Activated CD8-positive, alpha-beta T cell treated with anti-CD3 and anti-CD28 coated beads, Interleukin-2, amount 10 ng/mL, durations not matched to agents 7 days and 5 days (primary cell): ENCODE results near the gene SCAPER. TPM values are rescaled to one million over a fixed set of nuclear protein-coding genes. Genes with fewer than 3 reads are reported as not detected.
"Not testable (repeated sequence)": the region's sequence is repeated elsewhere in the genome, so short reads cannot be mapped to it uniquely, and the experiment has no call there.

Experiments used
- ATAC-seq: fragments of 150-1000 bp; cut with Tn5 transposase; one replicate; pipeline ENCODE4 v1.10.0; 2021; ENCODE audit warnings: moderate library complexity
- CTCF ChIA-PET: fragments of 350-600 bp; sonication (Branson Sonifier 250); formaldehyde crosslinking; loops from one replicate; lab custom pipeline; 2021; ENCODE audit warnings: antibody characterized with exemption; lab: Charles Lee
- POLR2A ChIA-PET: fragments of 350-600 bp; sonication (Branson Sonifier 250); formaldehyde crosslinking; loops from one replicate; lab custom pipeline; 2021; ENCODE audit warnings: antibody characterized with exemption; lab: Charles Lee
- DNase-seq: peaks from one replicate; pipeline ENCODE4 v3.0.0-alpha.2; 2020
- H3K27ac Mint-ChIP-seq: one replicate; pipeline ENCODE4 v1.8.0; 2021; ENCODE audit warnings: mild to moderate bottlenecking, mixed read lengths
- H3K27me3 Mint-ChIP-seq: one replicate; pipeline ENCODE4 v1.8.0; 2021; ENCODE audit warnings: low read depth, mixed read lengths
- H3K36me3 Mint-ChIP-seq: one replicate; pipeline ENCODE4 v1.8.0; 2021; ENCODE audit warnings: low read depth, mixed read lengths
- H3K4me1 Mint-ChIP-seq: one replicate; pipeline ENCODE4 v1.8.0; 2021; ENCODE audit warnings: low read depth, mixed read lengths
- H3K4me3 Mint-ChIP-seq: one replicate; pipeline ENCODE4 v1.8.0; 2021; ENCODE audit warnings: mild to moderate bottlenecking, mixed read lengths
- H3K9me3 Mint-ChIP-seq: one replicate; pipeline ENCODE4 v1.8.0; 2022; ENCODE audit warnings: mixed read lengths; ENCODE audit not compliant: insufficient read depth
- total RNA-seq, 2 experiments: library from RNA; stranded (reverse); gene quantifications; one replicate each; pipeline ENCODE4 v1.2.3, GENCODE V29; 2021

Gene SCAPER
- total RNA-seq, 2 experiments from 2014 or later, result 29.0 to 32.2 TPM

DNA sequence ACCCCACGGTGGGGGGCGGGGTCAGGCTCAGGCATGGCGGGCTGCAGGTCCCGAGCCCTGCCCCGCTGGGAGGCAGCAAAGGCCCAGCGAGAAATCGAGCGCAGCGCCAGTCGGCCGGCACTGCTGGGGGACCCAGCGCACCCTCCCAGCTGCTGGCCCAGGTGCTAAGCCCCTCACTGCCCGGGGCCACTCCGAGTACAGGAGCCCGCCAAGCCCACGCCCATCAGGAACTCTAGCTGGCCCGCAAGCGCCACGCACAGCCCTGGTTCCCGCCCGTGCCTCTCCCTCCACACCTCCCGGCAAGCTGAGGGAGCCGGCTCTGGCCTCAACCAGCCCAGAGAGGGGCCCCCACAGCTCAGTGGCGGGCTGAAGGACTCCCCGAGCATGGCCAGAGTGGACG is 29.2 kb downstream of the SCAPER start:
- Mint-ChIP-seq H3K27ac (no peak overlapping the region), H3K4me3 (no peak overlapping the region), H3K36me3 (peaks cover 16% of the 10 kb centered on the region), H3K4me1 (peaks cover 11% of the 10 kb centered on the region), H3K9me3 (no peaks in the 10 kb centered on the region), H3K27me3 (no peaks in the 10 kb centered on the region)
- DNase-seq (no peak), ATAC-seq (no peak)
- POLR2A ChIA-PET, result interaction anchor here (1.4 kb wide), 1 partner anchor 55 kb away, joined by 3 read pairs; the partner anchor contains the start of gene RCN2
- CTCF ChIA-PET, result no interaction called here

DNA sequence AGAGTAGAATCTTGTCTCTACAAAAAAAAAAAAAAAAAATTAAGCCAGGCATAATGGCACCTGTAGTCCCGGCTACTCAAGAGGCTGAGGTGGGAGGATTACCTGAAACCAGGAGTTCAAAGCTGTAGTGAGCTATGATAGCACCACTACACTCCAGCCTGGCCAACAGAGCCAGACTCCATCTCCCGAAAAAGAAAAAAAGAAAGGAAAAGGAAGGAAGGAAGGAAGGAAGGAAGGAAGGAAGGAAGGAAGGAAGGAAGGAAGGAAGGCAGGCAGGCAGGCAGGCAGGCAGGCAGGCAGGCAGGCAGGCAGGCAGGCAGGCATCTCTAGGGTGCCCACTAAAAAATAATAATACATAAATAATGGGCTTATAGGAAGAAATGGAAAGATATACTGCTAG is 32.1 kb downstream of the SCAPER start:
- CTCF ChIA-PET, H3K4me1 Mint-ChIP-seq, ATAC-seq, H3K27ac Mint-ChIP-seq, H3K9me3 Mint-ChIP-seq, H3K4me3 Mint-ChIP-seq, H3K27me3 Mint-ChIP-seq, DNase-seq, POLR2A ChIA-PET: not testable (repeated sequence)
- H3K36me3 Mint-ChIP-seq, result peaks cover 13% of the 10 kb centered on the region

DNA sequence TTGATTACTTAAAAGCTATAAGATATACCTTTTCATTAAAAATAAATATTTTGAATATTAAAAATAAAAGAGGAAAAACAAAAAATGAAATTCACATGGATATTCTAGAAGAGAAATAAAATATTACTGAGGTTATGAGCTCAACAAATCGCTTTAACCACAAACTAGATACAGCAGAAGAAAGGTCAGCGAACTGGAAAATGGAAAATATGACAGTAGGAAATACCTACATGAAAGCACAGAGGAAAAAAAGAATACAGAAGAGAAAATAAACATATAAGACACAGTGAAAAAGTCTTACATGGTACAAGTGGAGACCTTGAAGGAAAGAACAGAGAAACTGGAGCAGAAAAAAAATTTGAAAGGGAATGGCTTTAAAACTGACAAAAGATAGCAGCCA is 33.2 kb downstream of the SCAPER start:
- Mint-ChIP-seq H3K4me3 (no peak overlapping the region), H3K27me3 (no peaks in the 10 kb centered on the region), H3K36me3 (peaks cover 13% of the 10 kb centered on the region), H3K27ac (no peak overlapping the region), H3K4me1 (peaks cover 4% of the 10 kb centered on the region), H3K9me3 (no peaks in the 10 kb centered on the region)
- ChIA-PET CTCF (interaction anchor here (1.0 to 1.3 kb wide), 2 partner anchors 30 to 31 kb away, joined by 3 read pairs; no protein-coding TSS in a partner anchor), POLR2A (no interaction called here)
- ATAC-seq (no peak), DNase-seq (no peak)

DNA sequence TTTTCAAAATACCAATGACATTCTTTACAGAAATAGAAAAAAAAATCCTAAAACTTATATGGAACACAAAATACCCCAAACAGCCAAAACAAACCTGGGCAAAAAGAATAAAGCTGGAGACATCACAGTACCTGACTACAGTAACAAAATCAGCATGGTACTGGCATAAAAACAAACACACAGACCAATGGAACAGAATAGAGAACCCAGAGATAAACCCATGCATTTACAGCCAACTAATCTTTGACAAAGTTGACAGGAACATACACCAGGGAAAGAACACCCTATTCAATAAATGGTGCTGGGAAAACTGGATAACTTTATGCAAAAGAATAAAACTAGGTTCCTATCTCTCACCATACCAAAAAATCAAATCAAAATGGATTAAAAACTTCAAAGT is 36.4 kb downstream of the SCAPER start:
- H3K27ac Mint-ChIP-seq, result no peak overlapping the region
- H3K4me3 Mint-ChIP-seq, result no peak overlapping the region
- DNase-seq, result no peak
- CTCF ChIA-PET, result interaction anchor here (1.1 kb wide), 1 partner anchor 12 kb away, joined by 3 read pairs; no protein-coding TSS in a partner anchor
- peaks cover 11% of the 10 kb centered on the region for H3K4me1 Mint-ChIP-seq
- H3K36me3 Mint-ChIP-seq, result peaks cover 7% of the 10 kb centered on the region
- no peak for ATAC-seq
- H3K9me3 Mint-ChIP-seq, result no peaks in the 10 kb centered on the region
- POLR2A ChIA-PET, result no interaction called here
- H3K27me3 Mint-ChIP-seq, result no peaks in the 10 kb centered on the region

DNA sequence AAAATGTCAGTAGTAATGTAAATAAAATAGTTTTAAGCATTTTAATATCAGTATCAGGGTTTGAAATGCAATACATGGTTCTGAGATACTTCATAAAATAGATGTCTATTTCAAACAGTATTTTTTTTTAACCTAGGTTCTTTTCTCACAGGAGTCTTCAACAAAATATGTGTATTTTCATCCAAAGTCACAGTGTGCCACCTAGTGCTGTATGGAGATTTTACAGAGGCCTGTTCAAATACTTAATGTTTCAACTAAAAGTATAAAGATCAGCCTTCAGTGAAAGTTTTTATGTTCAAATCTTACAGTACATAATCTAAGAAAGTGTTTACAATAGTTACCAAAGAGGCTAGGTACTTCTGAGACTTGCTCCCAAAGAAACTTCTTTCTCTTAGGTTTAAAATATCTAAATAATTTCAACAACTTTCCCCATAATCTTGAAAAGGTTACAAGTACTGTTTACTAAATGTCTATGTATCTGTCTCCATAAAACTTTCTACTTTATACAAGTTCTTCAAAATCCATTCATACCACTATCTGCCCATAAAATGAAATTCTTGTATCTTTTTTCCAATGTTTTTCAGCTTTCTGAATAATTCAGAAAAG is 38.3 kb downstream of the SCAPER start:
- H3K27me3 Mint-ChIP-seq, result no peaks in the 10 kb centered on the region
- H3K4me1 Mint-ChIP-seq, result peaks cover 13% of the 10 kb centered on the region
- CTCF ChIA-PET, result interaction anchor here (0.8 to 2.9 kb wide), 7 partner anchors 10 to 682 kb away, joined by 3 to 14 read pairs (median 3); no protein-coding TSS in a partner anchor
- DNase-seq (peak; percentile 25), ATAC-seq (no peak)
- H3K4me3 Mint-ChIP-seq, result no peak overlapping the region
- POLR2A ChIA-PET, result no interaction called here
- H3K9me3 Mint-ChIP-seq, result no peaks in the 10 kb centered on the region
- no peak overlapping the region for H3K27ac Mint-ChIP-seq
- peaks cover 6% of the 10 kb centered on the region for H3K36me3 Mint-ChIP-seq

DNA sequence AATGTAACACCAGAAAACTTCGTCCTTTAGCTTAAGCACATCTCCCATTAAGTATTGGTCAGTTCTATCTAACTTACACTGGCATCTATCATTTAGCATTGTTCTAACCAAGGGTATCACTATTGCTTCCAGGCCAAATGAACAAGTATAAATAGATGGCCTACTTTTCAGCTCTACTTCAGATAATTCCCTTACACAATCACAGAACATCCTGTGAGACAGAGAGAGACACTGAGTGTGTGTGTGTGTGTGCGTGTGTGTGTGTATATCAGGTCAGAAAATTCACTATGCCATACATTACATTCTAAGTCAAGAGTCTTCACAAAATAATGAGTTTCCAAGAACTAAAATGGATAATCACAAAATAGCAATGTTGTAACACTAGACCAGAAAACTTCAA is 39.1 kb downstream of the SCAPER start:
- Mint-ChIP-seq H3K27me3 (no peaks in the 10 kb centered on the region), H3K27ac (no peak overlapping the region), H3K4me3 (no peak overlapping the region), H3K4me1 (peaks cover 15% of the 10 kb centered on the region), H3K36me3 (peaks cover 8% of the 10 kb centered on the region), H3K9me3 (no peaks in the 10 kb centered on the region)
- ATAC-seq (no peak), DNase-seq (no peak)
- ChIA-PET CTCF (interaction anchor here (0.6 to 2.9 kb wide), 10 partner anchors 9 to 681 kb away, joined by 3 to 14 read pairs (median 3); no protein-coding TSS in a partner anchor), POLR2A (no interaction called here)

DNA sequence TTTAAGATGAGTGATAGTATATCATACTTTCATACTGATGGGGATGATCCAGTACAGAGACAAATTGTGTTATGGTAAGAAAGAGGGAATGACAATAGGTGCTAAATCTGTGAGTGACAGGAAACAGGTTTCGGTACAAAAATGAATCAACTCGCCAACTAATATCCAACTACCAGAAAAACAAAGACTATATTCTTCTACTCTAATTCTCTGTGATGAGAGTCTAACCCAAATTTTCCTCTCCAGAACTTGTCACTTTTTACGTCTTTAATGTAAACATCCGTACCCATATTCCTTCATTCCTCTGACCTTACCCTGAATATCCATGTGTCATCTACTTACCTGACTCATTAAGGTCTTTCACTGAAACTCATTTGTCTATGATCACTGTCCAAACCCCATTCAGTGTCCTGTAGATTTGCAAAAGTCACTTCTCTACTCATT is 39.6 kb downstream of the SCAPER start:
- ChIA-PET POLR2A (no interaction called here), CTCF (interaction anchor here (1.0 to 2.9 kb wide), 6 partner anchors 12 to 680 kb away, joined by 3 to 14 read pairs (median 4); no protein-coding TSS in a partner anchor)
- Mint-ChIP-seq H3K9me3 (no peaks in the 10 kb centered on the region), H3K4me1 (peaks cover 15% of the 10 kb centered on the region), H3K36me3 (peaks cover 7% of the 10 kb centered on the region), H3K27ac (no peak overlapping the region), H3K27me3 (no peaks in the 10 kb centered on the region), H3K4me3 (no peak overlapping the region)
- ATAC-seq (no peak), DNase-seq (no peak)

DNA sequence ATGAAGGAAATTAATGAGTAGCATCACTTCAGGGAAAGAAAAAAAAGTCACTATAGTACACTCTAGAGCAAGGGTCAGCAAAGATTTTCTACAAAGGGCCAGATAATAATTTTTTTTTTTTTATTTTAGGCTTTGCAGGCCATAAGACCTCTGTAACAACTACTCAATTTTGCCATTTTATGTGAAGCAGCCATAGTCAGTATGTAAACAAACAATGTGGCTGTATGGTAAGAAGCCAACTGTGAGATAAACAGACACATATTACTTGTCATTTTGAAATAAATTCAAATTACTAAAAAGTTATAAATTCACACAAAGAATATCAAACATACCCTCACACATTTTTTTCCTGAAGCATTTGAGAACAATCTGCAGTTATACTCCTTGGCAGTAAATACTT is 40.6 kb downstream of the SCAPER start:
- Mint-ChIP-seq H3K4me1 (peaks cover 15% of the 10 kb centered on the region), H3K27ac (no peak overlapping the region), H3K27me3 (no peaks in the 10 kb centered on the region), H3K36me3 (peaks cover 5% of the 10 kb centered on the region), H3K9me3 (no peaks in the 10 kb centered on the region), H3K4me3 (no peak overlapping the region)
- ChIA-PET CTCF (no interaction called here), POLR2A (no interaction called here)
- DNase-seq (no peak), ATAC-seq (no peak)

DNA sequence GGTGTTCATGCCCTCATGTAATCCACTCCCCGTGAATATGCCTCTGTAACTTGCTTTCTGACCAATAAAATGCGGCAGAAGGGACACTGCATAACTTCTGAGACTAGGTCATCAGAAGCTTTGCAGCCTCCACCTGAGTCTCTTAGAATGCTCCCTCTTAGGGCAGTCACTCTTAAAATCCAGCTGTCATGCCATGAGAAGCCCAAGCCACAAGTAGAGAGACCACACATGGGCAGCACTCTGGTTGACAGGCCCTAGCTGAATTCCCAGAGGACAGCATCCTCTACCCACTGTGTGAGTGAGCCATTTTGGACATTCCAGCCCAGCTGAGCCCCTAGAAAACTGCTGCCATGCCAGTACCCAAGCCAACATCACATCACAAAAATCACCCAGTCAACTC is 41.4 kb downstream of the SCAPER start:
- Mint-ChIP-seq H3K36me3 (peaks cover 5% of the 10 kb centered on the region), H3K27me3 (no peaks in the 10 kb centered on the region), H3K9me3 (no peaks in the 10 kb centered on the region), H3K4me1 (peaks cover 15% of the 10 kb centered on the region), H3K4me3 (no peak overlapping the region), H3K27ac (no peak overlapping the region)
- POLR2A ChIA-PET, result no interaction called here
- CTCF ChIA-PET, result no interaction called here
- ATAC-seq (no peak), DNase-seq (no peak)

DNA sequence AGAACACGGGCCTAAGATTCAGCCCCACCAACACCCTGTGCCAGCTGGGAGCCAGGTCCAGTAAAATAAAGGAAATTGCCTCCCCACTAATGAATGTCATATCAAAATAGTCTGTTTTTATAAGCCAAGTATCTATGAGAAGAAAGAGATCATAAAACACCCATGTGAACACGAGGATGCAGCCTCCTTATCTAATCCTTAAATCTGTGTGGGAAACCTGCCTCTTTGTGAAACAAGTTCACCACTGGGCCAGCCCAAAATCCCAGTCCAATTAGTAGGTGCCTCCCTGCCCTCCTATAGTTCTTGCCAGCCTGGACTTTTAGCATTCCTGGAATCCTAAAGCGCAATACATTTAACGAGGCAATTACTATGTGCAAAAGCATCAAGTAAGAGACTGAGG is 42.0 kb downstream of the SCAPER start:
- no peak overlapping the region for H3K4me3 Mint-ChIP-seq
- DNase-seq (no peak), ATAC-seq (no peak)
- H3K4me1 Mint-ChIP-seq, result peaks cover 15% of the 10 kb centered on the region
- POLR2A ChIA-PET, result no interaction called here
- no peaks in the 10 kb centered on the region for H3K27me3 Mint-ChIP-seq
- CTCF ChIA-PET, result no interaction called here
- H3K36me3 Mint-ChIP-seq, result peaks cover 5% of the 10 kb centered on the region
- H3K27ac Mint-ChIP-seq, result no peak overlapping the region
- H3K9me3 Mint-ChIP-seq, result no peaks in the 10 kb centered on the region

DNA sequence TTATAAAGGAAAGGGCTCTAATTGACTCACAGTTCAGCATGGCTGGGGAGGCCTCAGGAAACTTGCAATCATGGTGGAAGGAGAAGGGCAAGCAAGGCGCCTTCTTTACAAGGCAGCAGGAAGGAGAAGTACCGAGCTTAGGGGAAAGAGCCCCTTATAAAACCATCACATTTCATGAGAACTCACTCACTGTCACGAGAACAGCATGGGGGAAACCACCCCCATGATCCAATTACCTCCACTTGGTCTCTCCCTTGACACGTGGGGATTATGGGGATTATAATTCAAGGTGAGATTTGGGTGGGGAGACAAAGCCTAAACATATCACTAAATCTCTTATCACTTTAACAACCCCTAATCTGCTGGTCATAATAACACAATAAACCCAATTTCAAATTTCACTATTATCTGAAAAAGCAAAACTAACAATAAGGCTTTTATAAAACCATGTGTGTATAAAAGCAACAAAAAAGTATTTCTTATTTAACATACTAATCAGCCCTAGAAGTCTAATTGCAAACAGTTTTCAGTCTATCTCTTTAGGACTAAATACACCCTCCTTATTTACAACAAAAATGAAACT is 43.2 kb downstream of the SCAPER start:
- ATAC-seq (no peak), DNase-seq (no peak)
- peaks cover 6% of the 10 kb centered on the region for H3K36me3 Mint-ChIP-seq
- CTCF ChIA-PET, result interaction anchor here (1.0 kb wide), 1 partner anchor 626 kb away, joined by 3 read pairs; no protein-coding TSS in a partner anchor
- peaks cover 15% of the 10 kb centered on the region for H3K4me1 Mint-ChIP-seq
- H3K27ac Mint-ChIP-seq, result no peak overlapping the region
- H3K27me3 Mint-ChIP-seq, result no peaks in the 10 kb centered on the region
- no peaks in the 10 kb centered on the region for H3K9me3 Mint-ChIP-seq
- H3K4me3 Mint-ChIP-seq, result no peak overlapping the region
- POLR2A ChIA-PET, result no interaction called here

DNA sequence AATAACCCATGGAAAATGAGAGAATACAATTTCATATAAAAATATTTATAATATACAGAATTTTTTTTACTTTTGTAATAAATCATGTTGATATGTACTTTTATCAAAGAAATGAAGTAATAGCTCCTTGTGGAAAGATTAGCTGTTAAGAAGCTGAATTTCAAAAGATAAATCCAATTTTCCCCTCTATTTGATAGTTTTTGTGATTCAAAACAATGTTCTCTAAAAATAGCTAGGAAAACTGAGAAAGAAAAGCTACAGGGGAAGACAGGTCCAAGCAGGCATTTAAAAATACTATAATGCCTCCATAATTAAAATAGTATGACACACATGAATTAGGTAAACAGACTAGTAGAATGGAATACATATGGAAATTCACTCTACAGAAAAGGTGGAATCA is 44.9 kb downstream of the SCAPER start:
- H3K9me3 Mint-ChIP-seq, result no peaks in the 10 kb centered on the region
- DNase-seq, result no peak
- ChIA-PET POLR2A (no interaction called here), CTCF (interaction anchor here (1.5 kb wide), 2 partner anchors 36 to 217 kb away, joined by 3 read pairs; no protein-coding TSS in a partner anchor)
- no peak overlapping the region for H3K27ac Mint-ChIP-seq
- H3K27me3 Mint-ChIP-seq, result no peaks in the 10 kb centered on the region
- H3K4me1 Mint-ChIP-seq, result peaks cover 8% of the 10 kb centered on the region
- no peak for ATAC-seq
- H3K36me3 Mint-ChIP-seq, result peaks cover 17% of the 10 kb centered on the region
- H3K4me3 Mint-ChIP-seq, result no peak overlapping the region
